A549 (cell line): ENCODE results near the gene TTC33. TPM values are rescaled to one million over a fixed set of nuclear protein-coding genes. Genes with fewer than 3 reads are reported as not detected.

ENCODE experiments used
- ATAC-seq, 2 experiments: fragments of 200-7000 bp in 1 of 2; fragments of >200 bp in 1 of 2; cut with Nextera tagmentation in 1 of 2; cut with Tn5 transposase in 1 of 2; 3 replicates each; pipeline versions ENCODE4 v1.8.0 to v1.9.1; 2018 to 2020; ENCODE audit warnings: mild to moderate bottlenecking in 1 of 2, moderate library complexity in 1 of 2
- CTCF ChIA-PET: fragments of 300-600 bp; sonication (Branson Sonifier 250); formaldehyde crosslinking; extraction: SDS; loops from one replicate; lab custom pipeline; 2021; ENCODE audit warnings: antibody characterized with exemption, inconsistent platforms; lab: Yijun Ruan, JAX
- POLR2A ChIA-PET: fragments of 350-600 bp; formaldehyde crosslinking; extraction: SDS; loops from one replicate; lab custom pipeline; 2021; ENCODE audit warnings: antibody characterized with exemption, inconsistent platforms; lab: Yijun Ruan, JAX
- DNase-seq, 2 experiments: peaks; one replicate each; pipeline versions ENCODE4 v3.0.0 to v3.0.0-alpha.2; 2011 to 2016; ENCODE audit warnings: low read depth in 1 of 2, low spot score in 1 of 2
- FAIRE-seq: peaks from 2 replicates; lab custom pipeline; 2011; peaks lifted over from hg19 to GRCh38; lab: Jason Lieb, UNC
- H3K27ac ChIP-seq, 2 experiments: fragments of >200 bp; sonication (Bioruptor Twin); formaldehyde crosslinking; 3 replicates each; pipeline ENCODE4 v1.5.1; 2016 to 2017
- H3K4me1 ChIP-seq: fragments of >200 bp; sonication (Bioruptor Twin); formaldehyde crosslinking; 3 replicates; pipeline ENCODE4 v1.6.1; 2016
- H3K4me2 ChIP-seq: fragments of >200 bp; sonication (Bioruptor Twin); formaldehyde crosslinking; 3 replicates; pipeline ENCODE4 v1.6.1; 2016
- H3K4me3 ChIP-seq: fragments of >200 bp; sonication (Bioruptor Twin); formaldehyde crosslinking; 3 replicates; pipeline ENCODE4 v1.5.1; 2016
- H3K9me3 ChIP-seq: fragments of >200 bp; sonication (Bioruptor Twin); formaldehyde crosslinking; 3 replicates; pipeline ENCODE4 v1.6.1; 2016
- CEBPB ChIP-seq, 2 experiments: fragments of >200 bp in 1 of 2; sonication (Bioruptor Twin) in 1 of 2; formaldehyde crosslinking in 1 of 2; IDR thresholded peaks; 2 replicates each; pipeline ENCODE4 v1.6.1; 2012 to 2016
- CHD2 ChIP-seq: fragments of 150-350 bp; IDR thresholded peaks from 2 replicates; pipeline ENCODE4 v1.6.1; 2014; ENCODE audit warnings: low read length; ENCODE audit not compliant: partially characterized antibody
- ESRRA ChIP-seq: fragments of 150-350 bp; IDR thresholded peaks from 2 replicates; pipeline ENCODE4 v1.6.1; 2014; ENCODE audit warnings: mild to moderate bottlenecking, low read length, borderline replicate concordance
- FOSB ChIP-seq: fragments of 250-450 bp; sonication (Bioruptor Pico); IDR thresholded peaks from 2 replicates; pipeline ENCODE4 v1.5.0; 2020; ENCODE audit warnings: mild to moderate bottlenecking, moderate library complexity
- HOXA7 ChIP-seq: fragments of 250-450 bp; sonication (Bioruptor Pico); IDR thresholded peaks from 2 replicates; pipeline ENCODE4 v1.5.0; 2020; ENCODE audit warnings: mild to moderate bottlenecking, moderate library complexity
- NFE2L2 ChIP-seq: fragments of 150-350 bp; conservative IDR thresholded peaks from 2 replicates; pipeline ENCODE4 v1.6.1; 2014; ENCODE audit warnings: low read length
- PHF8 ChIP-seq: fragments of 200-600 bp; sonication (generic); IDR thresholded peaks from 2 replicates; pipeline ENCODE4 v1.6.1; 2016; ENCODE audit warnings: low read depth, mild to moderate bottlenecking, antibody characterized with exemption, moderate library complexity, borderline replicate concordance
- POLR2A ChIP-seq: IDR thresholded peaks from 2 replicates; pipeline ENCODE4 v1.6.1; 2012; ENCODE audit warnings: mild to moderate bottlenecking, low read length
- RNF2 ChIP-seq: fragments of 200-600 bp; sonication (generic); IDR thresholded peaks from 2 replicates; pipeline ENCODE4 v1.6.1; 2016; ENCODE audit warnings: low read depth, mild to moderate bottlenecking, antibody characterized with exemption, moderate library complexity, borderline replicate concordance
- SMC3 ChIP-seq: fragments of >200 bp; sonication (Bioruptor Twin); formaldehyde crosslinking; IDR thresholded peaks from 3 replicates; pipeline ENCODE4 v1.6.1; 2018; ENCODE audit warnings: inconsistent platforms
- ZFP36 ChIP-seq: fragments of 450-650 bp; IDR thresholded peaks from 2 replicates; pipeline ENCODE4 v1.6.1; 2014; ENCODE audit warnings: borderline replicate concordance; ENCODE audit not compliant: partially characterized antibody
- ZNF302 ChIP-seq: fragments of 250-450 bp; sonication (Bioruptor Pico); IDR thresholded peaks from 2 replicates; pipeline ENCODE4 v1.9.0; 2021; ENCODE audit warnings: inconsistent platforms, mild to moderate bottlenecking, moderate library complexity
- ZSCAN20 ChIP-seq: fragments of 250-450 bp; sonication (Bioruptor Pico); IDR thresholded peaks from 2 replicates; pipeline ENCODE4 v1.8.0; 2022; ENCODE audit warnings: mild to moderate bottlenecking, moderate library complexity
- WGBS: methylation state at CpG from one replicate; pipeline ENCODE4 v1.1.6; 2017; ENCODE audit errors: missing lambda C conversion rate; 5-methylcytosine and 5-hydroxymethylcytosine counted together
- polyA plus RNA-seq, 4 experiments: library from polyadenylated mRNA; depleted of rRNA in 3 of 4; stranded (reverse); fragments of >200 nt; fragmentation: RNase III in 1 of 4; extraction: RNeasy Plus Mini Kit Qiagen cat#74134 plus additional on column Dnase treatment in 1 of 4; gene quantifications; 2 replicates in 3 of 4; 3 replicates in 1 of 4; pipeline ENCODE4 v1.2.3, GENCODE V29; 2011 to 2017
- TF ChIP-seq, protein P1 (sequence below): fragments of 250-450 bp; sonication (Bioruptor Pico); IDR thresholded peaks from 2 replicates; pipeline ENCODE4 v1.5.0; 2021; ENCODE audit warnings: mild to moderate bottlenecking, moderate library complexity, borderline replicate concordance
- TF ChIP-seq, protein P2 (sequence below): fragments of 250-450 bp; sonication (Bioruptor Pico); IDR thresholded peaks from 2 replicates; pipeline ENCODE4 v1.5.0; 2020; ENCODE audit warnings: low read depth, mild to moderate bottlenecking, moderate library complexity
- TF ChIP-seq, protein P3 (sequence below): fragments of 200-600 bp; sonication (generic); IDR thresholded peaks from 2 replicates; pipeline ENCODE4 v1.6.1; 2016; ENCODE audit warnings: antibody characterized with exemption, mild to moderate bottlenecking, moderate library complexity
- TF ChIP-seq, protein P4 (sequence below): fragments of >200 bp; sonication (Bioruptor Twin); formaldehyde crosslinking; IDR thresholded peaks from 3 replicates; pipeline ENCODE4 v1.6.1; 2016

TTC33 gene
- polyA plus RNA-seq, 2 of the 4 experiments (the other 2 are of a cell fraction), result 17.1 to 19.8 TPM

DNA sequence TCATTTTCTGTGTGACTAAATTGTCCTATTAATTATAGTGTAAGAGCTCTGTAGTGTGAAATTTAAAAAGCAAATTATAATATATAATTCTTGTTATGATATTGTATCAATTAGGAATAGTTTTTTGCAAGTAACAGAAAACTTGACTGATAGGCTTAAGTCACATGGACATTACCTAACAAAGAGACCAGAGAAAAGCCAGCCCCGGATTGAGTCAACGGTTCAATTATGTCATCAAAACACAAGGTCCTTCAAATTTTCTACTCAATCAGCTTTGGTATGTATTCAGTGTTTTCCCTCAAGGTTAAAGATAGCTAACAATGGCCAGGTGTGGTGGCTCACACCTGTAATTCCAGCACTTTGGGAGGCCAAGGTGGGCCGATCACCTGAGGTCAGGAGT lies 202.8 kb downstream of the TTC33 start:
- Histone ChIP-seq H3K4me3 (no peak overlapping the region), H3K4me2 (peak overlapping the region; percentile 72; the same call in 2 of the 3 replicates), H3K4me1 (peaks cover 58% of the 10 kb centered on the region), H3K9me3 (peaks cover 2% of the 10 kb centered on the region; the same call in 1 of the 3 replicates), H3K27ac (peak overlapping the region; percentile 81 to 82)
- ATAC-seq, result no peak
- 52% methylated on average over 3 of the region's 3 CpGs for WGBS
- FAIRE-seq, result no peak
- POLR2A ChIA-PET, result interaction anchor here (0.6 to 1.7 kb wide), 2 partner anchors 26 to 127 kb away, joined by 7 read pairs; partner anchors contain the start of gene PTGER4
- DNase-seq, result no peak
- TF ChIP-seq PHF8, result no peak
- no peak for TF ChIP-seq SMC3
- TF ChIP-seq ESRRA, result no peak
- TF ChIP-seq FOSB (CRISPR knock-in tag), result no peak
- TF ChIP-seq, protein P1, sequence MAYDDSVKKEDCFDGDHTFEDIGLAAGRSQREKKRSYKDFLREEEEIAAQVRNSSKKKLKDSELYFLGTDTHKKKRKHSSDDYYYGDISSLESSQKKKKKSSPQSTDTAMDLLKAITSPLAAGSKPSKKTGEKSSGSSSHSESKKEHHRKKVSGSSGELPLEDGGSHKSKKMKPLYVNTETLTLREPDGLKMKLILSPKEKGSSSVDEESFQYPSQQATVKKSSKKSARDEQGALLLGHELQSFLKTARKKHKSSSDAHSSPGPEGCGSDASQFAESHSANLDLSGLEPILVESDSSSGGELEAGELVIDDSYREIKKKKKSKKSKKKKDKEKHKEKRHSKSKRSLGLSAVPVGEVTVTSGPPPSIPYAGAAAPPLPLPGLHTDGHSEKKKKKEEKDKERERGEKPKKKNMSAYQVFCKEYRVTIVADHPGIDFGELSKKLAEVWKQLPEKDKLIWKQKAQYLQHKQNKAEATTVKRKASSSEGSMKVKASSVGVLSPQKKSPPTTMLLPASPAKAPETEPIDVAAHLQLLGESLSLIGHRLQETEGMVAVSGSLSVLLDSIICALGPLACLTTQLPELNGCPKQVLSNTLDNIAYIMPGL (CRISPR knock-in tag), result no peak
- TF ChIP-seq RNF2, result no peak
- no peak for TF ChIP-seq ZNF302
- TF ChIP-seq CEBPB (IDR thresholded peaks at IDR 0.05), result no peak
- no peak for TF ChIP-seq NFE2L2
- TF ChIP-seq ZFP36, result no peak
- TF ChIP-seq HOXA7 (CRISPR knock-in tag), result no peak
- TF ChIP-seq POLR2A, result no peak
- no peak for TF ChIP-seq CHD2
- TF ChIP-seq, protein P2, sequence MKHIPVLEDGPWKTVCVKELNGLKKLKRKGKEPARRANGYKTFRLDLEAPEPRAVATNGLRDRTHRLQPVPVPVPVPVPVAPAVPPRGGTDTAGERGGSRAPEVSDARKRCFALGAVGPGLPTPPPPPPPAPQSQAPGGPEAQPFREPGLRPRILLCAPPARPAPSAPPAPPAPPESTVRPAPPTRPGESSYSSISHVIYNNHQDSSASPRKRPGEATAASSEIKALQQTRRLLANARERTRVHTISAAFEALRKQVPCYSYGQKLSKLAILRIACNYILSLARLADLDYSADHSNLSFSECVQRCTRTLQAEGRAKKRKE (CRISPR knock-in tag), result no peak
- TF ChIP-seq, protein P3, sequence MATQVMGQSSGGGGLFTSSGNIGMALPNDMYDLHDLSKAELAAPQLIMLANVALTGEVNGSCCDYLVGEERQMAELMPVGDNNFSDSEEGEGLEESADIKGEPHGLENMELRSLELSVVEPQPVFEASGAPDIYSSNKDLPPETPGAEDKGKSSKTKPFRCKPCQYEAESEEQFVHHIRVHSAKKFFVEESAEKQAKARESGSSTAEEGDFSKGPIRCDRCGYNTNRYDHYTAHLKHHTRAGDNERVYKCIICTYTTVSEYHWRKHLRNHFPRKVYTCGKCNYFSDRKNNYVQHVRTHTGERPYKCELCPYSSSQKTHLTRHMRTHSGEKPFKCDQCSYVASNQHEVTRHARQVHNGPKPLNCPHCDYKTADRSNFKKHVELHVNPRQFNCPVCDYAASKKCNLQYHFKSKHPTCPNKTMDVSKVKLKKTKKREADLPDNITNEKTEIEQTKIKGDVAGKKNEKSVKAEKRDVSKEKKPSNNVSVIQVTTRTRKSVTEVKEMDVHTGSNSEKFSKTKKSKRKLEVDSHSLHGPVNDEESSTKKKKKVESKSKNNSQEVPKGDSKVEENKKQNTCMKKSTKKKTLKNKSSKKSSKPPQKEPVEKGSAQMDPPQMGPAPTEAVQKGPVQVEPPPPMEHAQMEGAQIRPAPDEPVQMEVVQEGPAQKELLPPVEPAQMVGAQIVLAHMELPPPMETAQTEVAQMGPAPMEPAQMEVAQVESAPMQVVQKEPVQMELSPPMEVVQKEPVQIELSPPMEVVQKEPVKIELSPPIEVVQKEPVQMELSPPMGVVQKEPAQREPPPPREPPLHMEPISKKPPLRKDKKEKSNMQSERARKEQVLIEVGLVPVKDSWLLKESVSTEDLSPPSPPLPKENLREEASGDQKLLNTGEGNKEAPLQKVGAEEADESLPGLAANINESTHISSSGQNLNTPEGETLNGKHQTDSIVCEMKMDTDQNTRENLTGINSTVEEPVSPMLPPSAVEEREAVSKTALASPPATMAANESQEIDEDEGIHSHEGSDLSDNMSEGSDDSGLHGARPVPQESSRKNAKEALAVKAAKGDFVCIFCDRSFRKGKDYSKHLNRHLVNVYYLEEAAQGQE, result no peak
- TF ChIP-seq, protein P4, sequence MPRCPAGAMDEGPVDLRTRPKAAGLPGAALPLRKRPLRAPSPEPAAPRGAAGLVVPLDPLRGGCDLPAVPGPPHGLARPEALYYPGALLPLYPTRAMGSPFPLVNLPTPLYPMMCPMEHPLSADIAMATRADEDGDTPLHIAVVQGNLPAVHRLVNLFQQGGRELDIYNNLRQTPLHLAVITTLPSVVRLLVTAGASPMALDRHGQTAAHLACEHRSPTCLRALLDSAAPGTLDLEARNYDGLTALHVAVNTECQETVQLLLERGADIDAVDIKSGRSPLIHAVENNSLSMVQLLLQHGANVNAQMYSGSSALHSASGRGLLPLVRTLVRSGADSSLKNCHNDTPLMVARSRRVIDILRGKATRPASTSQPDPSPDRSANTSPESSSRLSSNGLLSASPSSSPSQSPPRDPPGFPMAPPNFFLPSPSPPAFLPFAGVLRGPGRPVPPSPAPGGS, result no peak
- TF ChIP-seq ZSCAN20 (CRISPR knock-in tag), result no peak
- TF ChIP-seq, all 56 proteins: peak for 0
- CTCF ChIA-PET, result interaction anchor here (0.6 kb wide), 1 partner anchor 559 kb away, joined by 3 read pairs; no protein-coding TSS in a partner anchor
